NCI-H526 (cell line): Measurements from ENCODE around the gene KBTBD4.

Experiments
- DNase-seq, 2 experiments: peaks; one replicate each; lab custom pipeline; 2025; lab: John Stamatoyannopoulos, UW

Gene KBTBD4

DNA sequence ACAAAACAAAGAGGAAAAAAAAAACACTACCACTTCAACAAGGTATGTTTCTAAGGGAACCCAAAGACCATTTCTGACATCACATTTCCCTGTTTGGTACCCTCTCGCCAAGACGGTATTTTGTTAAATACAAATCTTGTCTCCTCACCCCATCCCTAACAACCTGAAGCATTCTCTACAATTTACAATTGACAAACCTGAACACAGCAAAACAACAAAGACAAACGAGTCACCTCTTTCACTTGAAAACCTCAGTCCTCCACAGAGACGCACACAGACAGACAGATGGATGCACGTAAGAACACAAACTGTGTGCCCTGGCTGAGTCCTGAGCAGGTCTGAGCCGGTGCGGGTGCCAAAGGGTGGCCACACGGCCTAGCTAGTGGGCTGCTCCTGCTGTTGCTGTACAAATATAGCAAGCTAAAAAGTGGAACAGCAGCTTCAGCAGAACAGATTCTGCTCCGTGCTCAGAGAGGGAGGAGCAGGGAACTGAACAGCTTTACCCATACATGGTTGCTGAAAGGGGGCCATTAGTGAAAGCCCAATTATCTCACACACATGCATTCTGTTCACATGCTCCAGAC is 54.4 kb downstream of the KBTBD4 start:
- DNase-seq, result no peak

DNA sequence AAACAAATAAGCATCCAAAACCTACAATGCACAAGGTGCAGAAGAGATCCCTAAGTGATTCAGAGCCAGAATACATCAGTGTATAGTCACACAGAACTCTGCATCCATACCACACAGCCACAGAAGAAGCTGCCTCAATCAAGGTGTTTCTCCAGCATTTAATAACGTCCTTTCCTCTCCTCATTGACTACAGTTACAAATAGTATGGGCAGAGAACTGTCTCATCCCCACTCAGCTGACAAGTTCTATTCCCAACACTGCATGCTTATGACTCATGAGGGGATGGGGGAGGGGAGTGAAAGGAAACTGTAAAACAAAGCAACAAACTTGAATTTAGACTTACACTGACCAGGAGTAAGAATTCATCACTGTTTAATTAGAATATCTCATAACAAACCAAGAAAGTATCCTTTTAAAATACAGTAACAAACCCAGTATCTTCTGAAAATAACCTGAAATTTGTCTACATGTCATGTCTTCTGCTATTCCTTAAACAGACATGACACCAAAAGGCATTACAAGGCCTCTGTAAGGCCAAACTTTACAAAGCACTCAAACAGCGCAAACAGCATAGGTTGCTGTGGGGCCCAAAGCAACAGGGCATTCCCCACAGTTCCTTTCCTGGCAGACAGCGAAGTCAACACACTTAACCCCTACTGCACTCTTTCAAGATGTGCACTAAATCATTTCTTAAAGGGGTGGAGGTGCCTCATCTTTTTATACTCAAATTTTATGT is 55.1 kb downstream of the KBTBD4 start:
- DNase-seq, result no peak
